ENCODE results near the gene LAMP1. TPM values are rescaled to one million over a fixed set of nuclear protein-coding genes. Genes with fewer than 3 reads are reported as not detected.

LAMP1 gene
- total and polyA plus RNA-seq, 2 experiments from 2014 or later: 34.5 to 107 TPM

- Histone ChIP-seq H2AFZ (no peak overlapping the region), H3K4me3 (no peak overlapping the region), H4K20me1 (replicated peaks; ENCODE audit: insufficient read depth) (peaks cover 55% of the 10 kb centered on the region), H3K4me2 (no peak overlapping the region), H3F3A (replicated peaks; ENCODE audit: low read depth) (peaks cover 15% of the 10 kb centered on the region), H3K9me2 (ENCODE audit: insufficient read depth) (no peaks in the 10 kb centered on the region), H3K27me3 (ENCODE audit: insufficient read depth) (no peaks in the 10 kb centered on the region), H3K27ac (ENCODE audit: low read depth) (peak overlapping the region; percentile 76; the same call in 1 of the 2 replicates), H3K4me1 (ENCODE audit: insufficient read depth) (peaks cover 12% of the 10 kb centered on the region; the same call in 1 of the 2 replicates), H3K79me2 (replicated peaks; ENCODE audit: insufficient read depth) (peaks cover 70% of the 10 kb centered on the region), H3K36me3 (ENCODE audit: insufficient read depth) (peaks cover 25% of the 10 kb centered on the region)
- H3K4me1 Mint-ChIP-seq: peaks cover 8% of the 10 kb centered on the region; the same call in 1 of the 3 replicates
- DNase-seq (ENCODE audit: low spot score): no peak
- 0 out of 3 replicates have a peak, but pooled peaks have one; percentile 16 for ATAC-seq
- no peaks in the 10 kb centered on the region for H3K9me3 Mint-ChIP-seq
- peaks cover 55% of the 10 kb centered on the region for H3K36me3 Mint-ChIP-seq (ENCODE audit: low read depth)
- H3K4me3 Mint-ChIP-seq: no peak overlapping the region
- TF ChIP-seq ZNF114 (CRISPR knock-in tag; IDR thresholded peaks at IDR 0.05) (no peak), ZNF331 (CRISPR knock-in tag; IDR thresholded peaks at IDR 0.05; ENCODE audit: low read depth) (no peak), NANOG (IDR thresholded peaks at IDR 0.05; ENCODE audit: borderline replicate concordance) (no peak), POLR2AphosphoS5 (IDR thresholded peaks at IDR 0.05; ENCODE audit: low read depth) (no peak), REST (IDR thresholded peaks at IDR 0.05; ENCODE audit: unreplicated experiment) (no peak), EZH2phosphoT487 (IDR thresholded peaks at IDR 0.05; ENCODE audit: unreplicated experiment) (no peak), CREB1 (CRISPR knock-in tag; IDR thresholded peaks at IDR 0.05; ENCODE audit: low read depth) (no peak), JUNB (IDR thresholded peaks at IDR 0.05; ENCODE audit: unreplicated experiment) (no peak)
- TF ChIP-seq, protein P1, sequence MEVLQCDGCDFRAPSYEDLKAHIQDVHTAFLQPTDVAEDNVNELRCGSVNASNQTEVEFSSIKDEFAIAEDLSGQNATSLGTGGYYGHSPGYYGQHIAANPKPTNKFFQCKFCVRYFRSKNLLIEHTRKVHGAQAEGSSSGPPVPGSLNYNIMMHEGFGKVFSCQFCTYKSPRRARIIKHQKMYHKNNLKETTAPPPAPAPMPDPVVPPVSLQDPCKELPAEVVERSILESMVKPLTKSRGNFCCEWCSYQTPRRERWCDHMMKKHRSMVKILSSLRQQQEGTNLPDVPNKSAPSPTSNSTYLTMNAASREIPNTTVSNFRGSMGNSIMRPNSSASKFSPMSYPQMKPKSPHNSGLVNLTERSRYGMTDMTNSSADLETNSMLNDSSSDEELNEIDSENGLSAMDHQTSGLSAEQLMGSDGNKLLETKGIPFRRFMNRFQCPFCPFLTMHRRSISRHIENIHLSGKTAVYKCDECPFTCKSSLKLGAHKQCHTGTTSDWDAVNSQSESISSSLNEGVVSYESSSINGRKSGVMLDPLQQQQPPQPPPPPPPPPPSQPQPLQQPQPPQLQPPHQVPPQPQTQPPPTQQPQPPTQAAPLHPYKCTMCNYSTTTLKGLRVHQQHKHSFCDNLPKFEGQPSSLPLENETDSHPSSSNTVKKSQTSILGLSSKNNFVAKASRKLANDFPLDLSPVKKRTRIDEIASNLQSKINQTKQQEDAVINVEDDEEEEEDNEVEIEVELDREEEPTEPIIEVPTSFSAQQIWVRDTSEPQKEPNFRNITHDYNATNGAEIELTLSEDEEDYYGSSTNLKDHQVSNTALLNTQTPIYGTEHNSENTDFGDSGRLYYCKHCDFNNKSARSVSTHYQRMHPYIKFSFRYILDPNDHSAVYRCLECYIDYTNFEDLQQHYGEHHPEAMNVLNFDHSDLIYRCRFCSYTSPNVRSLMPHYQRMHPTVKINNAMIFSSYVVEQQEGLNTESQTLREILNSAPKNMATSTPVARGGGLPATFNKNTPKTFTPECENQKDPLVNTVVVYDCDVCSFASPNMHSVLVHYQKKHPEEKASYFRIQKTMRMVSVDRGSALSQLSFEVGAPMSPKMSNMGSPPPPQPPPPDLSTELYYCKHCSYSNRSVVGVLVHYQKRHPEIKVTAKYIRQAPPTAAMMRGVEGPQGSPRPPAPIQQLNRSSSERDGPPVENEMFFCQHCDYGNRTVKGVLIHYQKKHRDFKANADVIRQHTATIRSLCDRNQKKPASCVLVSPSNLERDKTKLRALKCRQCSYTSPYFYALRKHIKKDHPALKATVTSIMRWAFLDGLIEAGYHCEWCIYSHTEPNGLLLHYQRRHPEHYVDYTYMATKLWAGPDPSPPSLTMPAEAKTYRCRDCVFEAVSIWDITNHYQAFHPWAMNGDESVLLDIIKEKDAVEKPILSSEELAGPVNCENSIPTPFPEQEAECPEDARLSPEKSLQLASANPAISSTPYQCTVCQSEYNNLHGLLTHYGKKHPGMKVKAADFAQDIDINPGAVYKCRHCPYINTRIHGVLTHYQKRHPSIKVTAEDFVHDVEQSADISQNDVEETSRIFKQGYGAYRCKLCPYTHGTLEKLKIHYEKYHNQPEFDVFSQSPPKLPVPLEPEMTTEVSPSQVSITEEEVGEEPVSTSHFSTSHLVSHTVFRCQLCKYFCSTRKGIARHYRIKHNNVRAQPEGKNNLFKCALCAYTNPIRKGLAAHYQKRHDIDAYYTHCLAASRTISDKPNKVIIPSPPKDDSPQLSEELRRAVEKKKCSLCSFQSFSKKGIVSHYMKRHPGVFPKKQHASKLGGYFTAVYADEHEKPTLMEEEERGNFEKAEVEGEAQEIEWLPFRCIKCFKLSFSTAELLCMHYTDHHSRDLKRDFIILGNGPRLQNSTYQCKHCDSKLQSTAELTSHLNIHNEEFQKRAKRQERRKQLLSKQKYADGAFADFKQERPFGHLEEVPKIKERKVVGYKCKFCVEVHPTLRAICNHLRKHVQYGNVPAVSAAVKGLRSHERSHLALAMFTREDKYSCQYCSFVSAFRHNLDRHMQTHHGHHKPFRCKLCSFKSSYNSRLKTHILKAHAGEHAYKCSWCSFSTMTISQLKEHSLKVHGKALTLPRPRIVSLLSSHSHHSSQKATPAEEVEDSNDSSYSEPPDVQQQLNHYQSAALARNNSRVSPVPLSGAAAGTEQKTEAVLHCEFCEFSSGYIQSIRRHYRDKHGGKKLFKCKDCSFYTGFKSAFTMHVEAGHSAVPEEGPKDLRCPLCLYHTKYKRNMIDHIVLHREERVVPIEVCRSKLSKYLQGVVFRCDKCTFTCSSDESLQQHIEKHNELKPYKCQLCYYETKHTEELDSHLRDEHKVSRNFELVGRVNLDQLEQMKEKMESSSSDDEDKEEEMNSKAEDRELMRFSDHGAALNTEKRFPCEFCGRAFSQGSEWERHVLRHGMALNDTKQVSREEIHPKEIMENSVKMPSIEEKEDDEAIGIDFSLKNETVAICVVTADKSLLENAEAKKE (CRISPR knock-in tag; IDR thresholded peaks at IDR 0.05): no peak
- H3K27me3 Mint-ChIP-seq (ENCODE audit: insufficient read depth, low read depth, poor library complexity): peaks cover 6% of the 10 kb centered on the region
- peak overlapping the region; percentile 68 for H3K27ac Mint-ChIP-seq
These were observed 60.5 kb downstream of the LAMP1 start for GRCh38 chr13:113357529-113357928.

All from GM23338 (cell line).